PFSK-1 (cell line): ENCODE measurements around the gene CST2.

Source experiments
- POLR2AphosphoS5 ChIP-seq: IDR thresholded peaks from 2 replicates; pipeline ENCODE4 v1.6.1; 2012; ENCODE audit warnings: low read depth, mild to moderate bottlenecking, control low read depth, low read length, moderate library complexity
- TAF1 ChIP-seq: IDR thresholded peaks from 2 replicates; pipeline ENCODE4 v1.6.1; 2012; ENCODE audit warnings: low read length, control low read depth, borderline replicate concordance; ENCODE audit not compliant: insufficient read depth

GRCh38 chr20:23776067-23776771, 50.3 kb downstream of the CST2 start:
- TF ChIP-seq POLR2AphosphoS5: no peak
- no peak for TF ChIP-seq TAF1
